Astrocyte (in vitro differentiated cells and primary cell): ENCODE data around the gene PAGE1.
"Not testable (repeated sequence)": the region's sequence is repeated elsewhere in the genome, so short reads cannot be mapped to it uniquely, and the experiment has no call there.

ENCODE experiments used
- EZH2 ChIP-seq: IDR thresholded peaks from 2 replicates; pipeline ENCODE4 v1.6.1; 2012; ENCODE audit warnings: mild to moderate bottlenecking, low read length, inconsistent platforms; ENCODE audit not compliant: insufficient read depth
- TF ChIP-seq, protein P1 (sequence below): IDR thresholded peaks from 2 replicates; pipeline ENCODE4 v1.5.1; 2011; ENCODE audit warnings: low read depth, mild to moderate bottlenecking, inconsistent platforms, low read length, moderate library complexity; ENCODE audit not compliant: insufficient read depth

DNA sequence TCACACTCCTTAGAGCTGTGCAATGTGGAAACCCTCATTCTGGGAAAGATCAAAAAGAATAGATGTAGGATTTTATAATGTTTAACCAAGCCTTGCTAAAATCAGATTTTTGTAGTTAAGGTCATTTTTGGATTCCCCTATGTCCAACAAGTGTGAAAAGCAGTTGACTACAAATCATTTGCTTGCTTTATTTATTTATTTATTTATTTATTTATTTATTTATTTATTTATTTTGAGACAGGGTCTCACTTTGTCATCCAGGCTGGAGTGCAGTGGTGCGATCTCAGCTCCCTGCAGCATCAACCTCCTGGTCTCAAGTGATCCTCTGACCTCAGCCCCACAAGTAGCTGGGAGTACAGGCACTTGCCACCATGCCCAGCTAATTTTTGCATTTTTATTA lies 45.7 kb upstream of the PAGE1 start:
- TF ChIP-seq, protein P1, sequence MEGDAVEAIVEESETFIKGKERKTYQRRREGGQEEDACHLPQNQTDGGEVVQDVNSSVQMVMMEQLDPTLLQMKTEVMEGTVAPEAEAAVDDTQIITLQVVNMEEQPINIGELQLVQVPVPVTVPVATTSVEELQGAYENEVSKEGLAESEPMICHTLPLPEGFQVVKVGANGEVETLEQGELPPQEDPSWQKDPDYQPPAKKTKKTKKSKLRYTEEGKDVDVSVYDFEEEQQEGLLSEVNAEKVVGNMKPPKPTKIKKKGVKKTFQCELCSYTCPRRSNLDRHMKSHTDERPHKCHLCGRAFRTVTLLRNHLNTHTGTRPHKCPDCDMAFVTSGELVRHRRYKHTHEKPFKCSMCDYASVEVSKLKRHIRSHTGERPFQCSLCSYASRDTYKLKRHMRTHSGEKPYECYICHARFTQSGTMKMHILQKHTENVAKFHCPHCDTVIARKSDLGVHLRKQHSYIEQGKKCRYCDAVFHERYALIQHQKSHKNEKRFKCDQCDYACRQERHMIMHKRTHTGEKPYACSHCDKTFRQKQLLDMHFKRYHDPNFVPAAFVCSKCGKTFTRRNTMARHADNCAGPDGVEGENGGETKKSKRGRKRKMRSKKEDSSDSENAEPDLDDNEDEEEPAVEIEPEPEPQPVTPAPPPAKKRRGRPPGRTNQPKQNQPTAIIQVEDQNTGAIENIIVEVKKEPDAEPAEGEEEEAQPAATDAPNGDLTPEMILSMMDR: not testable (repeated sequence)
- TF ChIP-seq EZH2: not testable (repeated sequence)
